ENCODE results near the gene ANGPT4.

ANGPT4 gene

GRCh38 chr20:822651-823573 is 93.2 kb downstream of the ANGPT4 start:
- DNase-seq = no peak

DNA sequence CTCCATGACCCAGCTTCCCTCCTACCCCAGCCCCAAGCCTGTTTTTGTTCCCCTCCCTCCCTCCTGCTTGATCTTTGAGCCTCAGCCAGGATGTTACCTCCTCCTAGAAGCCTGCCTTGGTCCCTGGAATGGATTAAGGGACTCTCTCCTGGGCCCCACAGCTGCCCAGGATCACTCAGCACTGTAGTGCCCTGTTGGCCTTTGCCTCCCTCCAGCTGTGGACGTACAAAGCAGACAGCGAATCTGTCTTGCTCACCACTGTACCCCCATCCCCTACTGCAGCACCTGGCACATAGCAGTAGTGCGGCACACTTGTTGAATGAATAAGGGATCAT is 94.4 kb downstream of the ANGPT4 start:
- no peak for DNase-seq

- no peak for DNase-seq
Measured at GRCh38 chr20:821046-821730, 94.9 kb downstream of the ANGPT4 start.

GRCh38 chr20:820323-820953 is 95.7 kb downstream of the ANGPT4 start:
- no peak for DNase-seq

Measured in NCI-H446 treated with DMSO at 0.1 percent for 48 hours (cell line).